Nucleus accumbens (tissue), 56 donors: ENCODE measurements around the gene FAM13C.
"Not testable (repeated sequence)": the region's sequence is repeated elsewhere in the genome, so short reads cannot be mapped to it uniquely, and the experiment has no call there.

Source experiments
- DNase-seq, 56 donors: peaks; one replicate each; lab custom pipeline; 2025; lab: John Stamatoyannopoulos, UW

FAM13C gene

DNA sequence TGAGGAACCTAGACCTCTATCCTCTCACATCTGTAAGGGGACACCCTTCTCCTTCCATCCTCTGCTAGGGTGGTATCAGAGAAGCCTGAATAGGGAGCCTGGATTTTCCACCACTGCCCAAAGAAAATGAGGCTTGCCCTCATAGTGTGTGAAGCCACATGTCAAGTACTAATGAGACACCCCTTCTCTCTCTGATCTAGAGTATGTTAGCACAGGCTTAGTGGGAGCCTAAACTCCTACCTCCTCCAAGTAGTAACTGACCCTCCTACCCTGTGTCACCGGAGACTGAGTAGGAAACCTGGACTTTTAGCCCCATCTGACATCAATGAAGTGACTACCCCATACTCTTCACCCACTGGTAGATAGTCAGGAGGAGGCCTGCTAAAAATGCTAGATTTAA, 120.3 kb downstream of the FAM13C start:
- no peak for DNase-seq

DNA sequence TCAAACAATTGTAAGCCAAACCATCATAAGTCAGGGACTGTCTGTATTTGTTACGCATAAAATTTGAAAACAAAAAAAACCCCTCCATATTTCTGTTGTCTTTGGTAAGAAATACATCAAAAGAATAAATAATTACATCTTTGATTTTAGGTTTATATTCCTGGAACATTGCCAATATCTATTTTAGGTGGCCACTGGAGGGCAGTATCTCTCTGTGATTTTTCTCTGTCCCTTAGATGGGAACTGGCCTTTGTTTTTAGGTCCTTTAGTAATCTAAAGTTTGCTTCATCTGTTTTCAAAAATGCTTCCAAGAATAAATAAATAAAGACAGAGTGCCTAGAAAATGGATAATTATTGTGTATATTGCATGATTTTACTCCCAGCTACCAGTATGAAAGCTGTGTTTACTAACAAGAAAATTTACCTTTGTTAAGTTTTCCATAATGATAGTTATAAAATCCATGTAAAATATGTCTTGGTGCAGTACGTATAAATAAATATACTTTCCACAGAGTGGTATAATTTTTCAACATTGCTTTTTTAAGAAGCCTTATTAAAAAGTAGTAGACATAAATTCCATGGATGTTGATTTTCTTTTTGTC, 121.7 kb downstream of the FAM13C start:
- peak in 1 of 56 donors; percentile 3 for DNase-seq

DNA sequence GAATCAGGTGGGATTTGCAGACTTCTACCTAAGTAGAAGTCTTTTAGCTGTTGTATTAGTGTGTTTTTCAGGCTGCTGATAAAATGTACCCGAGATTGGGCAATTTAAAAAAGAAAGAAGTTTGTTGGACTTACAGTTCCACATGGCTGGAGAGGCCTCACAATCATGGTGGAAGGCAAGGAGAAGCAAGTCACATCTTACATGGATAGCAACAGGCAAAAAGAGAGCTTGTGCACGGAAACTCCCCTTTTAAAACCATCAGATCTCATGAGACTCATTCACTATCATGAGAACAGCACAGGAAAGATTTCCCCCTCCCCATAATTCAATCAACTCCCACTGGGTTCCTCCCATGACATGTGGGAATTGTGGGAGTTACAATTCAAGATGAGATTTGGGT, 123.2 kb downstream of the FAM13C start:
- not testable (repeated sequence) for DNase-seq

DNA sequence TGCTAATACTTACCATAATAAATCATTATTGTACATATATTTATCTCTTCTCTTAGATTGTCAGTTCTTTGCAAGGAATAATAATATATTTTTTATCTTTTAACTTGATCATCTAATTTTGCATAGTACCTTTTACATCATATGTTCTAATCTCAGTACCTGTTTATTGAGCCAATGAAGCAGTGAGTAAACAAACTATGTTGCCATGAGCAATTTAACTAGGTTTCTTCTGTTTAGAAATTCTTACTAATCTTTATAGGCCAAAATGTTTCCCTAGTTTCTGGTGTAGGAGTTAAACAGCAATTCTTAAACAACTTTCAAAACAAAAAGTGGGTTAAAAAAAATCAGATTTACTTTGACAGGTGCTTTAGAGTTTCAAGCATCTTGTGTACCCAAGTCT, 124.6 kb downstream of the FAM13C start:
- no peak for DNase-seq

DNA sequence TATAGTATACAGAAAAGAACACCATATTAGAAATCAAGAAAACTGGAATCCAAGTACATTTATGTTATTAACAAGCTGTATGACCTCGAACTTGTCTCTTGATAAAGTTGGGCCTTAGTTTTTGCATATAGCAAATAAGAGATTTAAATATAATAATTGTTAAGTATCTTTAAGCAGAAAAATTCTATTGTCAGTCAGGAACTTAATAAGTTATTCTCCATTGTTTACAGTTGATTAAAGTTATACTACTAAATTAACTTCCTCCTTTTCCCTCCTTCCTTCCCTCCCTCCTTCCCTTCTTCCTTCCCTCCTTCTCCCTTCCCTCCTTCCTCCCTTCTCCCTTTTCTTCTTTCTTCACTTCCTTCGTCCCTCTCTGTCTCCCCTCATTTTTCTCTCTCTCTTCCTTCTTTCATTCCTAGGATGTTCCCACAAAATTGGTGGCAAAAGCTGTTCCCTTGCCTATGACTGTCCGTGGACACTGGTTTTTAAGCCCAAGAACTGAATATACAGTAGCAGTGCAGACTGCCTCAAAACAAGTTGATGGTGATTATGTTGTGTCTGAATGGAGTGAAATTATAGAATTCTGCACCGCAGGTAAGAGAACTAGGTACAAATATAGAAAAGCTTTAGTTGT, 126.2 kb downstream of the FAM13C start:
- no peak for DNase-seq

DNA sequence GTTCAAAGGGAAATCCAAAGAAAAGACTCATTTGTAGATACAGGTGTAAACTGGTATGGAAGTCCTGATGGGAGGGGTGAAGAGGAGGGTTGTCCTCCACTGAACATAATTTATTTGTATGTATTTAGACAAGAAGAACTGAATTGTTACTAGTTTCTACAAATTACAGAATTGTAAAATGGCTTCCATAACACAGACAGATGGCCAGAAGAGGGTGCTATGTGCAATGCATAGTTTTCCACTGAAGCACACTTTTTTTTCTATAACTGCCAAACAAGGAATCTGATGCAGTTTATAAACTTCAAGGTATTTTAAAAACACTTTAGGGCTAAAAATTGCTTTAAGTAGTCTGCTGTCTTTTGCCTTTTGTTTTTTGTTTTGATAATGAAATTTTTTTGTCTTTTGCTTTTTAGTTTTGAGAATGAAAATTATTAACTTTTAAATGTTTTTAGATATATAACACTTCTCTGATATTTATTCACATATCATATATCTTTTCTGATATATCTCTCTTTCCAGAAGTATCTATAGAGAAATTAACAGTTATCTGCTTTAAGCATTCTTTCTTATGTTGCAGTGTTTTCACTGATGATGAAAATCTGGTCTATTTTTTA, 127.4 kb downstream of the FAM13C start:
- peak in 2 of 56 donors; percentile 2 to 24 for DNase-seq

DNA sequence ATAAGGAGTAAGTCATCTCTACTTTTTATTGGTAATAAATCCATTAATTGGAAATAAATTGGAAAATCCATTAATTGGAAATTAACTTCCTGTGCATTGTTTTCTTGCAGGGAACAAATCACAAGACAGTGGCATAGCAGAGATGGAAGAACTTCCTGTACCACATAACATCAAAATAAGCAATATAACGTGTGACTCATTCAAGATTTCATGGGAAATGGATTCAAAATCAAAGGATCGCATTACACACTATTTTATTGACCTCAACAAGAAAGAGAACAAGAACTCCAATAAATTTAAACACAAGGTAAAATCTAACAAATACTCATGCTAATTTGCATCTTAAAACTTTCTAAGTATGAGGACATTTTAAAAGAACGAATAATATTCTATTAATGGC, 128.2 kb downstream of the FAM13C start:
- DNase-seq: no peak

DNA sequence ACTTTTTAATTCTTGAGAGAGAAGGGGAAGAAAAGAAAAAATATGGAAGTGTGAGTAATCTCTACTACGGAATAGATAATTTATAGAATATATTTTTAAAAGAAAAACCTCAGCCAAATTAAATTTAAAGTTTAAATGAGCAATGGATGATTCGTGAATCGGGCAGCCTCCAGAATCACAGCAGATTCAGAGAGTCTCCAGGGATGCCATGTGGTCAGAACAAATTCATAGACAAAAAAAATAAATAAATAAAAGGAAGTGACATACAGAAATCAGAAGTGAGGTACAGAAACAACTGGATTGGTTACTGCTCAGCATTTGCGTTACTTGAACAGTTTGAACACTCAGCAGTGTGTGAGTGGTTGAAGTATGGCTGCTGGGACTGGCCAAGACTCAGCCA, 132.9 kb downstream of the FAM13C start:
- DNase-seq: no peak

DNA sequence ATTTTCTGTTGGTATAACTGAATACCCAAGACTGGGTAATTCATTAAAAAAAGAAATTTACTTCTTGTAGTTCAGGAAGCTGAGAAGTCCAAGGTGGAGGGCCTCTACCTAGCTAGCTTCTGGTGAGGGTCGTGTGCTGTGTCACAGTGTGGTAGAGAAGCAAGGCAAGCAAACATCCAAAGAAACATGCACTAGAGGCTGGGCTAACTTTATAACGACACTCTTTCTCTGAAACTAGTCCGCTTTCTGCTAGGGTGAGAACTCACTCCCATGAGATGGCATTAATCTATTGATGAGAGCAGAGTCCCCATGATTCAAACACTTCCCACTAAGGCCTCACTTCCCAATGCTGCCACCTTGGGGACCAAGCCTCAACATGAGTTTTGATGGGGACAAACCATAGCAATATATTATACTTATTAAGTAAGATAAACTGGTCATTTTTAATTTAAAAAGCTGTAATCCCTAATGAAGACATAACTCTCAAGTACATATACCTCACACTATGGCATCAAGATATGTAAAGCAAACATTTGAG, 135.1 kb downstream of the FAM13C start:
- peak in 6 of 56 donors; percentile 5 to 25 (median 12) for DNase-seq

DNA sequence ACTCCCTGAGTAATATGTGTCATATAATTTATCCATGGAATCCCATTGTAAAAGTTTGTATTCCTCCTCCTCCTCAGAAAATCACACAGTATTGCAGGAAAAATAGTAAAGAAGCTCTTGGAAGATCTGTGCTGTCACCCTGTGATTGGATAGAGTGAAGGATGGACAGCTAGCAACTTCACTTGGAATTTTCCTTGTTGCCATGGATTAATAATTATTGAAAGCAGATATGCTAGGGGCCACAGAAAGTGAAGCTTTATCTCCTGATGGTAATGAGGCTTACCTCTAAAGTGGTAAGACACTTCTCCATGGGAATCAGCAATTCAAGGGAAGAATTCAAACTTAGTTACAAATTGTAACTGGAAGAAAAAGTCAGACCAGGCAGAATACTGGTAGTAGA, 137.1 kb downstream of the FAM13C start:
- no peak for DNase-seq

DNA sequence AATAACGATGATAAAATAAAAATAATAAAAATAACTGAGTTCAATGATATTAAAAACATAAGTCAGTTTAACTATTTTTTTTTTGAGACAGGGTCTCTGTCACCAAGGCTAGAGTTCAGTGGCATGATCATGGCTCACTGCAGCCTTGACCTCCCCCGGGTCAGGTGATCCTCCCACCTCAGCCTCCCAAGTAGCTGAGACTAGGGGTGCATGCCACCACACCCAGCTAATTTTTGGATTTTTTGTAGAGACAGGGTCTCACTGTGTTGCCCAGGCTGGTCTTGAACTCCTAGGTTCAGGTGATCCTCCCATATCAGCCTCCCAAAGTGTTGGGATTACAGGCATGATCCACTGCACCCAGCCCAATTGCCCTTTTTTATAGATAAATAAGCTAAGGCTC, 138.8 kb downstream of the FAM13C start:
- DNase-seq: not testable (repeated sequence)

DNA sequence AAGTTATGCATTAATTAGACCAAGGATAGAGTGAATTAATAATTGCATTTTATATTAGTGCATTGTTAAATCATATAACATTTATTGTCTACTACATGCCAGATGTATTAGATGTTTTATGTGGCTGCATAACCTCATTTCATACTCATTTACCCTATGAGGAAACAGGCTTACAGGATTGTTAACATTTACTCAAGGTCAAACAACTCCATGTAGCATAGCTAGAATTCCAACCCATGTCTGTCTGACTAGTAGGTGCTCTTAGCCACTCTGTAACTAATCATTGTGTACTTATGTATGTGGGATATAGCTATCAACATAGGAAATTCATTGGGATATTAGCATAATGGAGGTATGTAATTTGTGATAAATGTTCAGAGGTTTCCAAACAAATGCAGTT, 139.6 kb downstream of the FAM13C start:
- DNase-seq: no peak

DNA sequence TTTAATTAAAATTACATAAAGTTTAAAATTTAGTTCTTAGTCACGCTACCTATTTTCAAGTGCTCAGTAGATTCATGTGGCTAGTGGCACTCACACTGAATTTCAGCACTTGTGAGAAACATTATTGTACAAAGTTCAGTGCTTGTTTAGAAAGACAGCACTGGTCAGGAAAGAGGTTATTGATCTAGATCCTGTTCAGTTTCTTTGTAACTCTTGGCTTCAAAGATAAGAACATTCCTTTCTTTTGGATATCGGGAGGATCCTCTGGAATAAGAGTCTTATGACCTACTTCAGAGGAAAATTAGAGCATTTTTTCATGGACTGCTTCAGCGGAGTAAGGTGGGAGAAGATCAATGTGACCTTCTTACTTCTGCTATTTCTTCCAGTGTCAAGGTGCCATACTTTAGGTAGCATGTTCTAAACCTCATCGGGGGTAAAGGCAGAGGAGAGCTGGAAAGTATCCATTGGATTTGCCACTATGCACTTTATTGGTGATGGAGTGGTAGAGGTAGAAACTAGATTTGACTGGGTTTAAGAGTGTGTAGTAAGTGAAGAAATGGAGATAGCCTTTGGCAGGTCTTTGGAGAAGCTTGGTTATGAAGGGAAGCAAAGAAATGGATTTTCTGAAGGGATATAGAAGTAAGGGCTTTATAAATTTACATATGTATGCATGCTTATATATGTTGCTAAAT, 146.0 kb downstream of the FAM13C start:
- no peak for DNase-seq

DNA sequence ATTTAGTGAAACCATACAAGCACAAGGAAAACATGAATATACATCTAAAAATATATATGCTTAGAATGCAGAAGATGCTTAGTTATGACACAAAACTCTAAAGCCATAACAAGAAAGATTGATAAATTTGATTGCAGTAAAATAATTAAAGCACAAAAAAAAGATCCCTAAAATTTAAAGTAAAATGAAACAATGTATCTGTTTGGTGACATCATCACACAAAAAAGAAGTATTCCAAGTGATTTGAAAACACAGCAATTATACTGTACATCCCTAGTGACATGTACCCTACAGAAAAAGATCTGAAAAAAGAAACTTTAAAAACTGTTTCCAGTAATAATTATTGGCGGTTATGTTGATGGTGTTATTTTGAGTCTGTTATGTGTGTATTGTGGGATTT, 148.2 kb downstream of the FAM13C start:
- DNase-seq: no peak

DNA sequence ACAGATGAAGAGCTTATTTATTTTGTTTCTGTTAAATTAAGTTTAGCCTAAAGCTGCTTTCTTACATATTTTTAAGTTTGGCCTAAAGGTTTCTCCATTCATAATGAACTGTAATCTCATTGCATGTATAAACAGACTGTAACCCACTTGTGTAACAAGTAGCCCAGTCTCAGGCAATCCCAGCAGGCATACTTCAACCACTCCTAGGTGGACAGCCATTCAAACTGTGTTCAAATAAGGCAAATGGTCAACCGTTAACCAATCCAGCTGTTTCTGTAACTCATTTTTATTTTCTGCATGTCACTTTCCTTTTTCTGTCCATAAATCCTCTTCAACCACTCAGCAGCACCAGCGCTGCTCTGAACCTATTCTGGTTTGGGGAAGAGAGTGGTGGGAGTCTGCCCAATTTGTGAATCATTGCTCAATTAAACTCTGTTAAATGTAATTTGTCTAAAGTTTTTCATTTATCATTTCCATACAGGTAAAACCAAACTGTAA, 150.0 kb downstream of the FAM13C start:
- DNase-seq: no peak

DNA sequence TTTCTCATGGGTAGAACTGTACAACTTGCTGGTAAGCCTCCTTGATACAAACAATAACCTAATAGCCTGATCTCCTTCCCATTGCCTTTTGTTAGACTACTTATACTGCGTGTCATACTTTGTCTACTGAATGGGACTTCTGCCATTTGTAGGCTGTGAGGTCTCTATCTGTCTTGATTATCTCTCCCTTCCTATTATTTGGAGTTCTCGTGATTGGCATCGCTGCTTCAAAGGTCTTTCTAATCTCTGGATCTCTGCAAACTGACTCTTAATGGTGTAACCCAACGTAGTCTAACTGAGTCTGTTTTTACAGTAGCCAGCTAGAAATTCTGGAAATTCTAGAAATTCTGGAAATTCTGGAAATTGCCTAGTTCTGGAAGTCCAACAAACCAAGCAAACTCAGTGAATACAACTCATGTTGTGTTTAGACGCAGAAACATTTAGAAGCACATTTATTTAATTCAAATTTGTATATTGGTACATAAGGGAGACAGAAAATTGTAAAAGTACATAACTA, 156.1 kb downstream of the FAM13C start:
- DNase-seq: no peak
